ENCODE data around the gene DGKQ.

The DGKQ gene

GRCh38 chr4:964346-965025 is 8.9 kb downstream of the DGKQ start:
- in situ Hi-C loops (cut with MboI; ENCODE audit: low sequenced_read_pairs, unreplicated experiment) = no loop called here
- DNase-seq (ENCODE audit: low spot score) = no peak

GRCh38 chr4:963276-964225 is 9.8 kb downstream of the DGKQ start:
- in situ Hi-C loops (cut with MboI; ENCODE audit: low sequenced_read_pairs, unreplicated experiment) = no loop called here
- no peak for TF ChIP-seq CTCF (IDR thresholded peaks at IDR 0.05; ENCODE audit: borderline replicate concordance, control extremely low read depth, extremely low read depth, insufficient read depth, missing control alignments)
- no peak for DNase-seq (ENCODE audit: low spot score)

More at GRCh38 chr4:964346-965025, 8.9 kb downstream of the DGKQ start:
- TF ChIP-seq CTCF (IDR thresholded peaks at IDR 0.05; ENCODE audit: borderline replicate concordance, control extremely low read depth, extremely low read depth, insufficient read depth, missing control alignments) = no peak

GRCh38 chr4:962231-963208 is 10.8 kb downstream of the DGKQ start:
- no peak for DNase-seq (ENCODE audit: low spot score)
- no peak for TF ChIP-seq CTCF (IDR thresholded peaks at IDR 0.05; ENCODE audit: borderline replicate concordance, control extremely low read depth, extremely low read depth, insufficient read depth, missing control alignments)
- in situ Hi-C loops (cut with MboI; ENCODE audit: low sequenced_read_pairs, unreplicated experiment) = no loop called here

- in situ Hi-C loops (cut with MboI; ENCODE audit: low sequenced_read_pairs, unreplicated experiment) = no loop called here
- no peak for DNase-seq (ENCODE audit: low spot score)
- TF ChIP-seq CTCF (IDR thresholded peaks at IDR 0.05; ENCODE audit: borderline replicate concordance, control extremely low read depth, extremely low read depth, insufficient read depth, missing control alignments) = no peak
Observed at GRCh38 chr4:961351-962230, 11.8 kb downstream of the DGKQ start.

GRCh38 chr4:960636-961350 is 12.6 kb downstream of the DGKQ start:
- in situ Hi-C loops (cut with MboI; ENCODE audit: low sequenced_read_pairs, unreplicated experiment) = no loop called here
- TF ChIP-seq CTCF (IDR thresholded peaks at IDR 0.05; ENCODE audit: borderline replicate concordance, control extremely low read depth, extremely low read depth, insufficient read depth, missing control alignments) = no peak
- DNase-seq (ENCODE audit: low spot score) = no peak

All from GM13976 (cell line).